Measurements from ENCODE around the gene MUS81.

Gene MUS81

GRCh38 chr11:65900899-65901180 is 40.6 kb downstream of the MUS81 start:
- no peak for DNase-seq (ENCODE audit: low spot score)
- no peak for TF ChIP-seq CTCF (IDR thresholded peaks at IDR 0.05; ENCODE audit: borderline replicate concordance, control extremely low read depth, extremely low read depth, insufficient read depth, missing control alignments)
- in situ Hi-C loops (cut with MboI; ENCODE audit: low sequenced_read_pairs, unreplicated experiment) = no loop called here

- no peak for TF ChIP-seq CTCF (IDR thresholded peaks at IDR 0.05; ENCODE audit: borderline replicate concordance, control extremely low read depth, extremely low read depth, insufficient read depth, missing control alignments)
- no peak for DNase-seq (ENCODE audit: low spot score)
- in situ Hi-C loops (cut with MboI; ENCODE audit: low sequenced_read_pairs, unreplicated experiment) = no loop called here
These were observed 42.8 kb downstream of the MUS81 start for GRCh38 chr11:65903068-65903481.

GRCh38 chr11:65903715-65904114 is 43.5 kb downstream of the MUS81 start:
- TF ChIP-seq CTCF (IDR thresholded peaks at IDR 0.05; ENCODE audit: borderline replicate concordance, control extremely low read depth, extremely low read depth, insufficient read depth, missing control alignments) = no peak
- in situ Hi-C loops (cut with MboI; ENCODE audit: low sequenced_read_pairs, unreplicated experiment) = no loop called here
- DNase-seq (ENCODE audit: low spot score) = no peak

GRCh38 chr11:65906602-65907001 is 46.4 kb downstream of the MUS81 start:
- in situ Hi-C loops (cut with MboI; ENCODE audit: low sequenced_read_pairs, unreplicated experiment) = no loop called here
- no peak for DNase-seq (ENCODE audit: low spot score)
- no peak for TF ChIP-seq CTCF (IDR thresholded peaks at IDR 0.05; ENCODE audit: borderline replicate concordance, control extremely low read depth, extremely low read depth, insufficient read depth, missing control alignments)

- no peak for TF ChIP-seq CTCF (IDR thresholded peaks at IDR 0.05; ENCODE audit: borderline replicate concordance, control extremely low read depth, extremely low read depth, insufficient read depth, missing control alignments)
- DNase-seq (ENCODE audit: low spot score) = no peak
- in situ Hi-C loops (cut with MboI; ENCODE audit: low sequenced_read_pairs, unreplicated experiment) = no loop called here
These were observed 47.6 kb downstream of the MUS81 start for GRCh38 chr11:65907878-65908277.

- DNase-seq (ENCODE audit: low spot score) = no peak
- TF ChIP-seq CTCF (IDR thresholded peaks at IDR 0.05; ENCODE audit: borderline replicate concordance, control extremely low read depth, extremely low read depth, insufficient read depth, missing control alignments) = no peak
- in situ Hi-C loops (cut with MboI; ENCODE audit: low sequenced_read_pairs, unreplicated experiment) = no loop called here
These were observed 51.7 kb downstream of the MUS81 start for GRCh38 chr11:65911682-65912568.
